Astrocyte (in vitro differentiated cells and primary cell): ENCODE results near the gene GHRHR. TPM values are rescaled to one million over a fixed set of nuclear protein-coding genes. Genes with fewer than 3 reads are reported as not detected.

Source experiments
- DNase-seq: peaks from one replicate; pipeline ENCODE4 v3.0.0-alpha.2; 2010; ENCODE audit warnings: low read depth
- FAIRE-seq: peaks from 2 replicates; lab custom pipeline; 2011; peaks lifted over from hg19 to GRCh38; lab: Jason Lieb, UNC
- H2AFZ ChIP-seq: 2 replicates; pipeline ENCODE4 v1.6.0; 2012; ENCODE audit warnings: low read depth, low read length, inconsistent platforms
- H3K27ac ChIP-seq: 2 replicates; pipeline ENCODE4 v1.5.1; 2011; ENCODE audit warnings: low read depth, low read length, inconsistent platforms
- H3K27me3 ChIP-seq: 2 replicates; pipeline ENCODE4 v1.6.0; 2011; ENCODE audit warnings: low read length, inconsistent platforms; ENCODE audit not compliant: insufficient read depth
- H3K36me3 ChIP-seq: 2 replicates; pipeline ENCODE4 v1.5.1; 2011; ENCODE audit warnings: low read length, inconsistent platforms; ENCODE audit not compliant: insufficient read depth
- H3K4me1 ChIP-seq: 2 replicates; pipeline ENCODE4 v1.5.1; 2011; ENCODE audit warnings: low read length, inconsistent platforms; ENCODE audit not compliant: insufficient read depth
- H3K4me2 ChIP-seq: 2 replicates; pipeline ENCODE4 v1.6.0; 2012; ENCODE audit warnings: low read length, inconsistent platforms
- H3K4me3 ChIP-seq: 2 replicates; pipeline ENCODE4 v1.5.1; 2011; ENCODE audit warnings: low read depth, mild to moderate bottlenecking, low read length, inconsistent platforms; ENCODE audit not compliant: insufficient read depth
- H3K79me2 ChIP-seq: 2 replicates; pipeline ENCODE4 v1.6.0; 2012; ENCODE audit warnings: mild to moderate bottlenecking, low read length, inconsistent platforms; ENCODE audit not compliant: insufficient read depth
- H3K9ac ChIP-seq: 2 replicates; pipeline ENCODE4 v1.6.0; 2012; ENCODE audit warnings: mild to moderate bottlenecking, low read length, inconsistent platforms
- H3K9me3 ChIP-seq: 2 replicates; pipeline ENCODE4 v1.5.1; 2012; ENCODE audit warnings: low read depth, mild to moderate bottlenecking, low read length, inconsistent platforms; ENCODE audit not compliant: insufficient read depth
- H4K20me1 ChIP-seq: 2 replicates; pipeline ENCODE4 v1.6.0; 2012; ENCODE audit warnings: low read length, inconsistent platforms; ENCODE audit not compliant: insufficient read depth
- H3K27ac Mint-ChIP-seq: one replicate; pipeline ENCODE4 v1.8.0; 2021; ENCODE audit warnings: mild to moderate bottlenecking, mixed read lengths; ENCODE audit not compliant: unreplicated experiment
- H3K27me3 Mint-ChIP-seq: one replicate; pipeline ENCODE4 v1.8.0; 2021; ENCODE audit warnings: low read depth, mixed read lengths; ENCODE audit not compliant: unreplicated experiment
- H3K36me3 Mint-ChIP-seq: one replicate; pipeline ENCODE4 v1.8.0; 2021; ENCODE audit warnings: low read depth, mixed read lengths; ENCODE audit not compliant: unreplicated experiment
- H3K4me1 Mint-ChIP-seq: one replicate; pipeline ENCODE4 v1.8.0; 2021; ENCODE audit warnings: low read depth, mixed read lengths; ENCODE audit not compliant: unreplicated experiment
- H3K4me3 Mint-ChIP-seq: one replicate; pipeline ENCODE4 v1.8.0; 2021; ENCODE audit warnings: mild to moderate bottlenecking, moderate library complexity, mixed read lengths; ENCODE audit not compliant: unreplicated experiment
- H3K9me3 Mint-ChIP-seq: one replicate; pipeline ENCODE4 v1.8.0; 2021; ENCODE audit warnings: mild to moderate bottlenecking, mixed read lengths; ENCODE audit not compliant: unreplicated experiment
- CTCF ChIP-seq: IDR thresholded peaks from 2 replicates; pipeline ENCODE4 v1.5.1; 2011; ENCODE audit warnings: low read depth, mild to moderate bottlenecking, inconsistent platforms, low read length, moderate library complexity; ENCODE audit not compliant: insufficient read depth
- EZH2 ChIP-seq: IDR thresholded peaks from 2 replicates; pipeline ENCODE4 v1.6.1; 2012; ENCODE audit warnings: mild to moderate bottlenecking, low read length, inconsistent platforms; ENCODE audit not compliant: insufficient read depth
- total RNA-seq: library from RNA; stranded (reverse); gene quantifications from 2 replicates; pipeline ENCODE4 v1.2.1, GENCODE V29; 2021

Gene GHRHR
- total RNA-seq, 1 donor from 2014 or later: not detected

DNA sequence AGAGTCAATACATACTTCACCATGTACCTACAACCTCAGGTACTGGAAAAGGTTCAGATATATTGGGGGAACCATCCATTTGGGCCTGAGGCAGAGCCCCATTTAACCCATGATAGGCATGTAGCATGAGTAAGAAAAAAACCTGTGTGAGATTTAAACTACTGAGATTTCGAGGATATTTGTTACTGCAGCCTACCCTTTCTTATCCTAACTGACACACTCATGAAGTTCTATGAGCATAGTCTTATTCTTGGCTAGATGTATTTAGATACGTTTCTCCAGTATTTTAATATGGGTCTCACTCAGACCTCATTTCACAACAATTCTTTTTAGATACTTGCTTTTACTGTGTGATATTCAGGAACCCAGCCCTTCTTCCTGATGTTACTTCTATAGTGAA, 39.3 kb downstream of the GHRHR start:
- H3K27ac Mint-ChIP-seq: no peak overlapping the region
- no peaks in the 10 kb centered on the region for H3K9me3 ChIP-seq
- FAIRE-seq: no peak
- H3K27ac ChIP-seq: no peak overlapping the region
- peaks cover 9% of the 10 kb centered on the region for H3K27me3 ChIP-seq
- no peak for TF ChIP-seq CTCF
- TF ChIP-seq EZH2: no peak
- peaks cover 18% of the 10 kb centered on the region for H3K27me3 Mint-ChIP-seq
- H3K9me3 Mint-ChIP-seq: peaks cover 6% of the 10 kb centered on the region
- H3K36me3 Mint-ChIP-seq: no peaks in the 10 kb centered on the region
- no peaks in the 10 kb centered on the region for H3K79me2 ChIP-seq
- H2AFZ ChIP-seq: no peak overlapping the region
- H4K20me1 ChIP-seq: no peaks in the 10 kb centered on the region
- no peak for DNase-seq
- H3K4me2 ChIP-seq: no peak overlapping the region
- H3K9ac ChIP-seq: no peak overlapping the region
- H3K4me3 ChIP-seq: no peak overlapping the region
- H3K36me3 ChIP-seq: no peaks in the 10 kb centered on the region
- peaks cover 11% of the 10 kb centered on the region for H3K4me1 Mint-ChIP-seq
- H3K4me1 ChIP-seq: peaks cover 23% of the 10 kb centered on the region
- no peak overlapping the region for H3K4me3 Mint-ChIP-seq

- H4K20me1 ChIP-seq: no peaks in the 10 kb centered on the region
- H3K79me2 ChIP-seq: no peaks in the 10 kb centered on the region
- H3K27ac Mint-ChIP-seq: no peak overlapping the region
- H3K9me3 ChIP-seq: no peaks in the 10 kb centered on the region
- no peak overlapping the region for H3K4me3 Mint-ChIP-seq
- peaks cover 9% of the 10 kb centered on the region for H3K27me3 ChIP-seq
- no peak overlapping the region for H3K4me2 ChIP-seq
- peaks cover 6% of the 10 kb centered on the region for H3K9me3 Mint-ChIP-seq
- H3K4me1 Mint-ChIP-seq: peaks cover 11% of the 10 kb centered on the region
- H2AFZ ChIP-seq: no peak overlapping the region
- DNase-seq (peak; percentile 31), FAIRE-seq (no peak)
- H3K36me3 ChIP-seq: no peaks in the 10 kb centered on the region
- peaks cover 23% of the 10 kb centered on the region for H3K4me1 ChIP-seq
- H3K36me3 Mint-ChIP-seq: no peaks in the 10 kb centered on the region
- no peak for TF ChIP-seq EZH2
- no peak for TF ChIP-seq CTCF
- H3K4me3 ChIP-seq: no peak overlapping the region
- H3K9ac ChIP-seq: no peak overlapping the region
- peaks cover 23% of the 10 kb centered on the region for H3K27me3 Mint-ChIP-seq
- no peak overlapping the region for H3K27ac ChIP-seq
Observed at GRCh38 chr7:31003721-31004120, 40.0 kb downstream of the GHRHR start.

DNA sequence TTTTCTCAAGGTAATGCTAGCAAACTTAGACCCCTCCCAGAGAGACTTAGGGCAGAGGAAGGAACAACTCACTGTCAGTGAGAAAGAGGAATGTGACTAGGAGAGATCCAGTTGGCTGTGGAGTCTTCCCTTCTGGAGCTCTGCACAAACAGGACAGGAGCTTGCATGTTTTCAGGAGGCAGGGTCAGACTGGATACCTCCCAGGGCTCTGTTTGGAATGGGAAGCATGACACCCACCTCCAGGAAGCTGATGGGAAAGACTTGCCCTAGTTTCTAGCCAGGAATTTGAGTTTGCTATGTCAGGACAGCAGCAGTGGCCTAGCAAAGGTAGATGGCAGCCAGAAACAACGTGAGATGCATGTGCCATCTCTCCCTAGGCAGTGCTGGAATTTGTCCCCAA, 40.6 kb downstream of the GHRHR start:
- H3K4me1 Mint-ChIP-seq: peaks cover 11% of the 10 kb centered on the region
- Histone ChIP-seq H3K9ac (no peak overlapping the region), H3K27ac (no peak overlapping the region), H3K9me3 (no peaks in the 10 kb centered on the region), H3K27me3 (peaks cover 12% of the 10 kb centered on the region), H3K4me1 (peaks cover 23% of the 10 kb centered on the region), H4K20me1 (no peaks in the 10 kb centered on the region), H3K4me3 (no peak overlapping the region), H2AFZ (no peak overlapping the region), H3K79me2 (no peaks in the 10 kb centered on the region), H3K36me3 (no peaks in the 10 kb centered on the region), H3K4me2 (no peak overlapping the region)
- H3K36me3 Mint-ChIP-seq: no peaks in the 10 kb centered on the region
- DNase-seq (peak; percentile 6), FAIRE-seq (no peak)
- TF ChIP-seq EZH2 (no peak), CTCF (no peak)
- peaks cover 26% of the 10 kb centered on the region for H3K27me3 Mint-ChIP-seq
- H3K9me3 Mint-ChIP-seq: peaks cover 6% of the 10 kb centered on the region
- no peak overlapping the region for H3K4me3 Mint-ChIP-seq
- H3K27ac Mint-ChIP-seq: no peak overlapping the region
